A673 (cell line): ENCODE results near the gene RAB40A.
"Not testable (repeated sequence)": the region's sequence is repeated elsewhere in the genome, so short reads cannot be mapped to it uniquely, and the experiment has no call there.

Experiments used
- CTCF ChIP-seq: fragments of 300-800, 200-600 bp; sonication (generic); conservative IDR thresholded peaks from 2 replicates; pipeline ENCODE4 v1.5.1; 2017; ENCODE audit warnings: low read depth, mild to moderate bottlenecking, antibody characterized with exemption, low read length, moderate library complexity, mixed read lengths
- EZH2 ChIP-seq: fragments of 200-600 bp; sonication (generic); IDR thresholded peaks from 2 replicates; pipeline ENCODE4 v1.6.1; 2017; ENCODE audit warnings: borderline replicate concordance, low read depth, mild to moderate bottlenecking, mixed read lengths, antibody characterized with exemption, low read length; ENCODE audit not compliant: poor library complexity, severe bottlenecking

DNA sequence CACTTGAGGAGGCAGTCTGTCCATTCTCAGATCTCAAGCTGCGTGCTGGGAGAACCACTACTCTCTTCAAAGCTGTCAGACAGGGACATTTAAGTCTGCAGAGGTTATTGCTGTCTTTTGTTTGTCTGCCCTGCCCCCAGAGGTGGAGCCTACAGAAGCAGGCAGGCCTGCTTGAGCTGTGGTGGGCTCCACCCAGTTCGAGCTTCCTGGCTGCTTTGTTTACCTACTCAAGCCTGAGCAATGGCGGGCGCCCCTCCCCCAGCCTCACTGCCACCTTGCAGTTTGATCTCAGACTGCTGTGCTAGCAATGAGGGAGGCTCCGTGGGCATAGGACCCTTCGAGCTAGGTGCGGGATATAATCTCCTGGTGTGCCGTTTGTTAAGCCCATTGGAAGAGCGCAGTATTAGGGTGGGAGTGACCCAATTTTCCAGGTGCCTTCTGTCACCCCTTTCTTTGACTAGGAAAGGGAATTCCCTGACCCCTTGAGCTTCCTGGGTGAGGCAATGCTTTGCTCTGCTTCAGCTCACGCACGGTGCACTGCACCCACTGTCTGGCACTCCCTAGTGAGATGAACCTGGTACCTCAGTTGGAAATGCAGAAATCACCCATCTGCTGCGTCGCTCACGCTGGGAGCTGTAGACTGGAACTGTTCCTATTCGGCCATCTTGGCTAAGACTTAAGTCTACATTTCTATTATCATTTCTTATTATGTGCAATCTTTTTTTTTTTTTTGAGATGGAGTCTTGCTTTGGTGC, 59.1 kb downstream of the RAB40A start:
- TF ChIP-seq EZH2, CTCF: not testable (repeated sequence)
